Measurements from ENCODE around the gene FZR1.

Gene FZR1

GRCh38 chr19:3536429-3537100 lies 30.5 kb downstream of the FZR1 start:
- DNase-seq (ENCODE audit: low read depth) = no peak
- TF ChIP-seq CTCF (IDR thresholded peaks at IDR 0.05; ENCODE audit: low read length, missing control alignments) = no peak

GRCh38 chr19:3537101-3537437 lies 31.0 kb downstream of the FZR1 start:
- DNase-seq (ENCODE audit: low read depth) = no peak
- TF ChIP-seq CTCF (IDR thresholded peaks at IDR 0.05; ENCODE audit: low read length, missing control alignments) = no peak
- H3K4me3 ChIP-seq (replicated peaks; ENCODE audit: low read depth, low read length) = no peak overlapping the region

More at GRCh38 chr19:3536429-3537100, 30.5 kb downstream of the FZR1 start:
- H3K4me3 ChIP-seq (replicated peaks; ENCODE audit: low read depth, low read length) = no peak overlapping the region

- no peak for DNase-seq (ENCODE audit: low read depth)
- TF ChIP-seq CTCF (IDR thresholded peaks at IDR 0.05; ENCODE audit: low read length, missing control alignments) = no peak
- H3K4me3 ChIP-seq (replicated peaks; ENCODE audit: low read depth, low read length) = no peak overlapping the region
These were observed 31.5 kb downstream of the FZR1 start for GRCh38 chr19:3537438-3538240.

GRCh38 chr19:3538258-3538929 lies 32.3 kb downstream of the FZR1 start:
- TF ChIP-seq CTCF (IDR thresholded peaks at IDR 0.05; ENCODE audit: low read length, missing control alignments) = no peak
- no peak overlapping the region for H3K4me3 ChIP-seq (replicated peaks; ENCODE audit: low read depth, low read length)
- no peak for DNase-seq (ENCODE audit: low read depth)

- no peak for TF ChIP-seq CTCF (IDR thresholded peaks at IDR 0.05; ENCODE audit: low read length, missing control alignments)
- no peak for DNase-seq (ENCODE audit: low read depth)
- no peak within 1 kb of the TSS for H3K4me3 ChIP-seq (replicated peaks; ENCODE audit: low read depth, low read length)
These were observed 33.0 kb downstream of the FZR1 start, which contains the start of gene TEKTIP1 for GRCh38 chr19:3538965-3539755. Gene TEKTIP1 (plus strand): TSS chr19:3539174. CDS start chr19:3539178, 4 bp downstream.

GRCh38 chr19:3539756-3540118 lies 33.6 kb downstream of the FZR1 start:
- no peak for TF ChIP-seq CTCF (IDR thresholded peaks at IDR 0.05; ENCODE audit: low read length, missing control alignments)
- DNase-seq (ENCODE audit: low read depth) = no peak
- no peak overlapping the region for H3K4me3 ChIP-seq (replicated peaks; ENCODE audit: low read depth, low read length)
